ENCODE data around the gene CXCR3. TPM values are rescaled to one million over a fixed set of nuclear protein-coding genes. Genes with fewer than 3 reads are reported as not detected.

CXCR3 gene
- total RNA-seq, 1 experiment from 2014 or later = not detected

DNA sequence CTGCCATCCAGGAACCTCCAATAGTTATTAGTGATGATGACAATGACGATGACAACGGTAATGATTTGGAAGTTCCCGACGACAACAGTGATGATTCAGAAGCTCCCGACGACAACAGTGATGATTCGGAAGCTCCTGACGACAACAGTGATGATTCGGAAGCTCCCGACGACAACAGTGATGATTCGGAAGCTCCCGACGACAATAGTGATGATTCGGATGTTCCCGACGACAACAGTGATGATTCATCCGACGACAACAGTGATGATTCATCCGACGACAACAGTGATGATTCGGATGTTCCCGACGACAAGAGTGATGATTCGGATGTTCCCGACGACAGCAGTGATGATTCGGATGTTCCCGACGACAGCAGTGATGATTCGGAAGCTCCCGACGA lies 14.7 kb downstream of the CXCR3 start:
- Histone ChIP-seq H3K27me3 (ENCODE audit: insufficient read depth, low read length) (no peaks in the 10 kb centered on the region), H3K36me3 (ENCODE audit: control insufficient read depth in 1 of 2, insufficient read depth in 2 of 2, low read length in 2 of 2) (no peaks in the 10 kb centered on the region; a peak in 1 of 4 replicates), H3K9me2 (ENCODE audit: insufficient read depth) (no peaks in the 10 kb centered on the region), H3K9me3 (ENCODE audit: control insufficient read depth in 1 of 2, insufficient read depth in 1 of 2, low read depth in 1 of 2, low read length in 2 of 2) (no peaks in the 10 kb centered on the region), H3K79me2 (ENCODE audit: insufficient read depth, low read length) (no peaks in the 10 kb centered on the region), H3K27ac (ENCODE audit: low read depth, low read length) (no peak overlapping the region), H3K4me3 (replicated peaks in 1 of 2; ENCODE audit: low read depth in 1 of 2, low read length in 2 of 2) (no peak overlapping the region), H4K20me1 (ENCODE audit: insufficient read depth) (no peaks in the 10 kb centered on the region), H3K9ac (ENCODE audit: low read length) (no peak overlapping the region), H3K4me1 (ENCODE audit: control insufficient read depth in 1 of 2, insufficient read depth in 2 of 2, low read length in 2 of 2) (no peaks in the 10 kb centered on the region), H2AFZ (ENCODE audit: low read depth, low read length, poor library complexity, severe bottlenecking) (no peak overlapping the region), H3K4me2 (ENCODE audit: low read length) (no peak overlapping the region)
- CTCF ChIA-PET = no interaction called here
- intact Hi-C loops (cut with micrococcal nuclease) = no loop called here
- RAD21 ChIA-PET (ENCODE audit: low non-redundant PET in 1 of 2, low total read pairs in 2 of 2, uncharacterized antibody in 2 of 2, unreplicated experiment in 2 of 2) = no interaction called here
- TF ChIP-seq ELF1 (IDR thresholded peaks at IDR 0.05; ENCODE audit: borderline replicate concordance, low read depth) = no peak
- TF ChIP-seq JUND (IDR thresholded peaks at IDR 0.05) = 0 out of 2 replicates have a peak, but pooled peaks have one; percentile 10
- ATAC-seq = no peak
- POLR2A ChIA-PET = no interaction called here
- peak; percentile 28 for DNase-seq (ENCODE audit: low read depth, low spot score)
- BruUV-seq (replicated peaks) = no TSS peak

DNA sequence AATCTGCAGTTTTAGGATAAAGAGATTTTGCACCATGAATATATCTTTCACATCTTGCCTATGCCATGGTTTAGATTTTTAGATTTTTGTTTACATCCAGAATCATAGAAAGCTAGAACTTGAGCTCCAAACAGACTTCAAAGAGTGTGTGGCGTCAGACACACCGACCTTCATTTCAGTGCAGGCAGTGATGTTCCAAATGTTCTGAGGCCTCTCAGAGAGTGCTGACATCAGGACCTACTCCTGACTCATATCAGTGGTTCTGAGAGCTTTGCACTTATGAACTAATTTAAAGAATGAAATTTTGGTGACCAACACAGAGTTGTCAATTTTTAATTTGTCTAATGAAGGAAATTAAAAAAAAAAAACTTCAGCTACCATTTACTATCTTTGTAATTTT lies 18.3 kb downstream of the CXCR3 start:
- CTCF ChIA-PET = no interaction called here
- intact Hi-C loops (cut with micrococcal nuclease) = no loop called here
- no TSS peak for BruUV-seq (replicated peaks)
- TF ChIP-seq ZFX (IDR thresholded peaks at IDR 0.05) = no peak
- TF ChIP-seq CBX3 (IDR thresholded peaks at IDR 0.05; ENCODE audit: low read depth) = no peak
- TF ChIP-seq, protein P1, sequence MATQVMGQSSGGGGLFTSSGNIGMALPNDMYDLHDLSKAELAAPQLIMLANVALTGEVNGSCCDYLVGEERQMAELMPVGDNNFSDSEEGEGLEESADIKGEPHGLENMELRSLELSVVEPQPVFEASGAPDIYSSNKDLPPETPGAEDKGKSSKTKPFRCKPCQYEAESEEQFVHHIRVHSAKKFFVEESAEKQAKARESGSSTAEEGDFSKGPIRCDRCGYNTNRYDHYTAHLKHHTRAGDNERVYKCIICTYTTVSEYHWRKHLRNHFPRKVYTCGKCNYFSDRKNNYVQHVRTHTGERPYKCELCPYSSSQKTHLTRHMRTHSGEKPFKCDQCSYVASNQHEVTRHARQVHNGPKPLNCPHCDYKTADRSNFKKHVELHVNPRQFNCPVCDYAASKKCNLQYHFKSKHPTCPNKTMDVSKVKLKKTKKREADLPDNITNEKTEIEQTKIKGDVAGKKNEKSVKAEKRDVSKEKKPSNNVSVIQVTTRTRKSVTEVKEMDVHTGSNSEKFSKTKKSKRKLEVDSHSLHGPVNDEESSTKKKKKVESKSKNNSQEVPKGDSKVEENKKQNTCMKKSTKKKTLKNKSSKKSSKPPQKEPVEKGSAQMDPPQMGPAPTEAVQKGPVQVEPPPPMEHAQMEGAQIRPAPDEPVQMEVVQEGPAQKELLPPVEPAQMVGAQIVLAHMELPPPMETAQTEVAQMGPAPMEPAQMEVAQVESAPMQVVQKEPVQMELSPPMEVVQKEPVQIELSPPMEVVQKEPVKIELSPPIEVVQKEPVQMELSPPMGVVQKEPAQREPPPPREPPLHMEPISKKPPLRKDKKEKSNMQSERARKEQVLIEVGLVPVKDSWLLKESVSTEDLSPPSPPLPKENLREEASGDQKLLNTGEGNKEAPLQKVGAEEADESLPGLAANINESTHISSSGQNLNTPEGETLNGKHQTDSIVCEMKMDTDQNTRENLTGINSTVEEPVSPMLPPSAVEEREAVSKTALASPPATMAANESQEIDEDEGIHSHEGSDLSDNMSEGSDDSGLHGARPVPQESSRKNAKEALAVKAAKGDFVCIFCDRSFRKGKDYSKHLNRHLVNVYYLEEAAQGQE (IDR thresholded peaks at IDR 0.05; ENCODE audit: low read depth) = no peak
- TF ChIP-seq CEBPB (IDR thresholded peaks at IDR 0.05; ENCODE audit: low read depth) = no peak
- TF ChIP-seq, protein P2, sequence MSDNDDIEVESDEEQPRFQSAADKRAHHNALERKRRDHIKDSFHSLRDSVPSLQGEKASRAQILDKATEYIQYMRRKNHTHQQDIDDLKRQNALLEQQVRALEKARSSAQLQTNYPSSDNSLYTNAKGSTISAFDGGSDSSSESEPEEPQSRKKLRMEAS (IDR thresholded peaks at IDR 0.05) = no peak
- TF ChIP-seq SP1 (IDR thresholded peaks at IDR 0.05; ENCODE audit: low read depth) = no peak
- no peak for TF ChIP-seq YY1 (IDR thresholded peaks at IDR 0.05; ENCODE audit: extremely low read depth, insufficient replicate concordance, low read depth, low read length)
- no peak for TF ChIP-seq RAD21 (IDR thresholded peaks at IDR 0.05; ENCODE audit: low read depth)
- no peak for TF ChIP-seq TCF7L2 (IDR thresholded peaks at IDR 0.05; ENCODE audit: borderline replicate concordance, extremely low read depth, insufficient read depth, insufficient read length)
- no peak for TF ChIP-seq JUND (IDR thresholded peaks at IDR 0.05)
- TF ChIP-seq, protein P3, sequence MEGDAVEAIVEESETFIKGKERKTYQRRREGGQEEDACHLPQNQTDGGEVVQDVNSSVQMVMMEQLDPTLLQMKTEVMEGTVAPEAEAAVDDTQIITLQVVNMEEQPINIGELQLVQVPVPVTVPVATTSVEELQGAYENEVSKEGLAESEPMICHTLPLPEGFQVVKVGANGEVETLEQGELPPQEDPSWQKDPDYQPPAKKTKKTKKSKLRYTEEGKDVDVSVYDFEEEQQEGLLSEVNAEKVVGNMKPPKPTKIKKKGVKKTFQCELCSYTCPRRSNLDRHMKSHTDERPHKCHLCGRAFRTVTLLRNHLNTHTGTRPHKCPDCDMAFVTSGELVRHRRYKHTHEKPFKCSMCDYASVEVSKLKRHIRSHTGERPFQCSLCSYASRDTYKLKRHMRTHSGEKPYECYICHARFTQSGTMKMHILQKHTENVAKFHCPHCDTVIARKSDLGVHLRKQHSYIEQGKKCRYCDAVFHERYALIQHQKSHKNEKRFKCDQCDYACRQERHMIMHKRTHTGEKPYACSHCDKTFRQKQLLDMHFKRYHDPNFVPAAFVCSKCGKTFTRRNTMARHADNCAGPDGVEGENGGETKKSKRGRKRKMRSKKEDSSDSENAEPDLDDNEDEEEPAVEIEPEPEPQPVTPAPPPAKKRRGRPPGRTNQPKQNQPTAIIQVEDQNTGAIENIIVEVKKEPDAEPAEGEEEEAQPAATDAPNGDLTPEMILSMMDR (IDR thresholded peaks at IDR 0.05 in 2 of 3, conservative IDR thresholded peaks at IDR 0.05 in 1 of 3; ENCODE audit: borderline replicate concordance in 1 of 3, insufficient read depth in 1 of 3, low read depth in 2 of 3, low read length in 2 of 3) = no peak
- TF ChIP-seq, protein P4, sequence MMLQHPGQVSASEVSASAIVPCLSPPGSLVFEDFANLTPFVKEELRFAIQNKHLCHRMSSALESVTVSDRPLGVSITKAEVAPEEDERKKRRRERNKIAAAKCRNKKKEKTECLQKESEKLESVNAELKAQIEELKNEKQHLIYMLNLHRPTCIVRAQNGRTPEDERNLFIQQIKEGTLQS (IDR thresholded peaks at IDR 0.05) = no peak

More for the DNA sequence above, 18.3 kb downstream of the CXCR3 start:
- ATAC-seq (no peak), DNase-seq (ENCODE audit: low read depth, low spot score) (no peak)
- H3K9me2 ChIP-seq (ENCODE audit: insufficient read depth) = no peaks in the 10 kb centered on the region
- ChIA-PET RAD21 (ENCODE audit: low non-redundant PET in 1 of 2, low total read pairs in 2 of 2, uncharacterized antibody in 2 of 2, unreplicated experiment in 2 of 2) (no interaction called here), POLR2A (no interaction called here)
- H3K4me3 ChIP-seq (replicated peaks in 1 of 2; ENCODE audit: low read depth in 1 of 2, low read length in 2 of 2) = no peak overlapping the region
- H3K9me3 ChIP-seq (ENCODE audit: control insufficient read depth in 1 of 2, insufficient read depth in 1 of 2, low read depth in 1 of 2, low read length in 2 of 2) = no peaks in the 10 kb centered on the region
- no peak overlapping the region for H3K4me2 ChIP-seq (ENCODE audit: low read length)
- no peaks in the 10 kb centered on the region for H4K20me1 ChIP-seq (ENCODE audit: insufficient read depth)
- no peaks in the 10 kb centered on the region for H3K79me2 ChIP-seq (ENCODE audit: insufficient read depth, low read length)
- no peaks in the 10 kb centered on the region for H3K27me3 ChIP-seq (ENCODE audit: insufficient read depth, low read length)
- H3K4me1 ChIP-seq (ENCODE audit: control insufficient read depth in 1 of 2, insufficient read depth in 2 of 2, low read length in 2 of 2) = no peaks in the 10 kb centered on the region
- no peak overlapping the region for H3K27ac ChIP-seq (ENCODE audit: low read depth, low read length)
- H3K9ac ChIP-seq (ENCODE audit: low read length) = no peak overlapping the region
- no peaks in the 10 kb centered on the region for H3K36me3 ChIP-seq (ENCODE audit: control insufficient read depth in 1 of 2, insufficient read depth in 2 of 2, low read length in 2 of 2)
- no peak overlapping the region for H2AFZ ChIP-seq (ENCODE audit: low read depth, low read length, poor library complexity, severe bottlenecking)

Measured in HCT116 (cell line).